ENCODE data around the gene LSP1. TPM values are rescaled to one million over a fixed set of nuclear protein-coding genes. Genes with fewer than 3 reads are reported as not detected.
A peak's percentile ranks its signal among the peaks of the same experiment; 100 is the strongest.
"Not testable (repeated sequence)": the region's sequence is repeated elsewhere in the genome, so short reads cannot be mapped to it uniquely, and the experiment has no call there.

The LSP1 gene
- total RNA-seq, 1 donor from 2014 or later: not detected

DNA sequence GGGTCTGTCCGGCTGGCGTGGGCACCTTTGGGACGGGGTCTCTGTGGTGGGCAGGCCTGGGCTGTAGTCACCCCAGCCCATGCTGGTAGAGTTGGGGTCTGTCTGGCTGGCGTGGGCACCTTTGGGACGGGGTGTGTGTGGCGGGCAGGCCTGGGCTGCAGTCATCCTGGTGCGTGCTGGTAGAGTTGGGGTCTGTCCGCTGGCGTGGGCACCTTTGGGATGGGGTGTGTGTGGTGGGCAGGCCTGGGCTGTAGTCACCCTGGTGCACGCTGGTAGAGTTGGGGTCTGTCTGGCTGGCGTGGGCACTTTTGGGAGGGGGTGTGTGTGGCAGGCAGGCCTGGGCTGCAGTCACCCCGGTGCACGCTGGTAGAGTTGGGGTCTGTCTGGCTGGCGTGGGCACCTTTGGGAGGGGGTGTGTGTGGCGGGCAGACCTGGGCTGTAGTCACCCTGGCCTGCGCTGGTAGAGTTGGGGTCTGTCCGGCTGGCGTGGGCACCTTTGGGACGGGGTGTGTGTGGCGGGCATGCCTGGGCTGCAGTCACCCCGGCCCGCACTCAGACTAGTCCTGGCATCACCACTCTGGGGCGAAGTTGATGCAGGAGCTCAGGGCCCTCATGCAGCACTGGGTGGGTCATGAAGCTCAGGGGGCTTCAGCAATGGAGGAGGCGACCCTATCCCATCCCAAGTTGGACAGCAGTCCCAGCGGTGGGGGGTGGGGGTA, 19.5 kb downstream of the LSP1 start:
- no peak overlapping the region for H3K4me3 ChIP-seq (ENCODE audit: low read depth, low read length)
- no peak for TF ChIP-seq CTCF (conservative IDR thresholded peaks at IDR 0.05; ENCODE audit: low read depth, low read length)
- no peak for DNase-seq (ENCODE audit: low read depth)

DNA sequence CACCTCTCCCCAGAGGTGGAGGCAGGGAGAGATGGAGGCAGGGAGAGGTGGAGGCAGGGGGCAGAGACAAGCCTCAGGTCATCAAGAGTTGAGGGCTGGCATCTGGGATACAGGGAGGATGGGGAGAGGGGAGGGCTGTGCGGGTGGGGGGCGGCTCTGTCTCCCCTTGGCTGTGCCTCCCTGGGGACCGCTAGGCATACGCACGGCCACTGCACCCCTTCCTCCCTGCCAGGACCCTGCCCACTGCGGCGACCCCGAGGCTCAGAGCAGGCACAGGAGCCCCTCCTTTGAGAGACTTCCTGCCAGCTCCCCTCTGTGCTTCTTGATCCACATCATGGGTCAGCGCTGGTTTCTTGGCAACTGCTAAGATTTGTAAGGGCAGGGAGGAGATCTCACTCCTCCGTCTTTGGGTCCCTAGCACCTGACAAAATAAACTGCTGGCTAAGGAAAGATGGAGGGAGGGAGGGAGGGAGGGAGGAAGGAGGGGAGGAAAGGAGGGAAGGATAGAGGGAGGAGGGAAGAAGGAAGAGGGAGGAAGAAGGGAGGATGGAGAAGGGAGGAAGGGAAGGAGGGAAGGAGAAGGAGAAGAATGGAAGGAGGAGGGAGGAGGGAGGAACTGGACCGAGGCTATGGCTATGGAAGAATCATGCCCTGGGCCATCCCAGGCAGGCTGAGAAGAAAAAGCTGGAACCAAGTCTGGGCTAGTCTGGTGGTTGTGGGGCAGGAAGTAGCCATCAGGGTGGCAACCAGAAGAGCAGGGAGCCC, 20.3 kb downstream of the LSP1 start:
- no peak overlapping the region for H3K4me3 ChIP-seq (ENCODE audit: low read depth, low read length)
- no peak for DNase-seq (ENCODE audit: low read depth)
- TF ChIP-seq CTCF (conservative IDR thresholded peaks at IDR 0.05; ENCODE audit: low read depth, low read length): no peak

GRCh38 chr11:1873813-1874150, 20.9 kb downstream of the LSP1 start:
- not testable (repeated sequence) for H3K4me3 ChIP-seq (ENCODE audit: low read depth, low read length); DNase-seq (ENCODE audit: low read depth)

DNA sequence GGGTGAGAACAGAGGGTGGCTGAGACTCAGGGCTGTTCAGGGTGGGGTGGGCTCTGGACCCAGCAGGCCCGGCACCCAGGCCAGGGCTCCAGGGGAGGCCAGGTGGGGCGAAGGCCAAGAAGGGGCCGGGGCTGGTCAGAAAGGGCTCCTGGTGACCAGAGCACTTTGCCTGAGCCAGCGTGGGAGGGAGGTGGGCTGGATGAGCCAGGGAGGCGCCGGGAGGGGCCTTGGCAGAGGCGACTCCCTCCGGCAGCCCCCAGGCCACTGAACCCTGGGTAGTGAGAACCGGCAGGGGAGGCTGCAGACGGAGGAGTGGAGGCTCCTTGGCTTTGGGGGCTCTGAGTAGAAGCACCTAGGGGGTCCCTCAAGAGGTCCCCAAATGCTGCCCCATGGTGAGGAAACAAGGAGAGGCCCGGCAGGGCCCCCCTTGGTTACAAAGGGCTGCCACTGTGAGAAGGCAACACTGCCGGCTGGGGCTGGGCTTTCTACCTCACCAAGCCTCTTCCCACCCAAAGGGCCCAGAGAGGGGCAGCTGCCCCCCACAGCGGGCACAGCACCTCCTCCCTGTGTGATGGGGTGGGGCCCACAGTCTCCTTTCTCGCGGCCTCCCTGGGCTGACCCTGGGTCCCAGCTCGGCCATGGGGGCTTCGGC, 21.7 kb downstream of the LSP1 start:
- not testable (repeated sequence) for H3K4me3 ChIP-seq (ENCODE audit: low read depth, low read length); DNase-seq (ENCODE audit: low read depth)

GRCh38 chr11:1875093-1875850, 22.4 kb downstream of the LSP1 start:
- DNase-seq (ENCODE audit: low read depth): no peak
- no peak overlapping the region for H3K4me3 ChIP-seq (ENCODE audit: low read depth, low read length)
- TF ChIP-seq CTCF (conservative IDR thresholded peaks at IDR 0.05; ENCODE audit: low read depth, low read length): no peak

- not testable (repeated sequence) for DNase-seq (ENCODE audit: low read depth); H3K4me3 ChIP-seq (ENCODE audit: low read depth, low read length)
Measured at GRCh38 chr11:1875851-1876301, 23.0 kb downstream of the LSP1 start.

DNA sequence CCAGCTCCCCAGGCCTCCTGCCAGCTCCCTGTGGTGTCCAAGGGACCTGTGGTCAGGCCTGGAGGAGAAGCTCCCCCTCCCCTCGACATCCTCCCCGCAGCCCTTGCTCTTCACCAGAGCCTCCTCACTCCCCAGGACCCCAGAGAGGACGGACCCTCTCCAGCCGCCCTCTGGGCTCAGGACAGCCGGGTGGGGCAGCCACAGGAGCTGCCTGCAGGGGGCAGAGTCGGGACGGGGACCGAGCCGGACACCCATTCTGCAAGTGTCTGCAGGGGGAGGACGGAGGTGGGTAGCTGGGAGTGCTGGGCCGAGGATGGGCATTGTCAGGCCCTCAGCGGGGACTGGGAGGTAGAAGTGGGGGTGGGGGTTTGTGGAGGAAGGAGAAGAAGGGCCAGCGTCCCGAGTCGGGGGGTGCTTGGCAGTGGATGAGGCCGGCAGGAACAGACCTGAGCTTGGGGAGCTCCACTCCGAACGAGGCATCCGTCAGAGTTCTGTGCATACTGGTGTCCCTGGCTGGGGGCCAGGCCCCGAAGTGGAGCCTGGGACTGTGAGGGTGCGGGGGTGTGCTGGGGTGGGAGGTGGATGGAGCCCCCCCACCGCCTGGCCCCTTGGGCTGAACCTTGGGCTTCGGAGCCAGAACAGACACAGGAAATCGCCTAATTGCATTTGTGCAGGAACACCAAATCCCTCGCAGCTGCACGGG, 23.6 kb downstream of the LSP1 start:
- H3K4me3 ChIP-seq (ENCODE audit: low read depth, low read length): no peak overlapping the region
- TF ChIP-seq CTCF (conservative IDR thresholded peaks at IDR 0.05; ENCODE audit: low read depth, low read length): peak; percentile 52

More for the DNA sequence above, 23.6 kb downstream of the LSP1 start:
- DNase-seq (ENCODE audit: low read depth): no peak

Data from epithelial cell of proximal tubule (primary cell).